Immature natural killer cell (primary cell): ENCODE data around the gene ZNF860. TPM values are rescaled to one million over a fixed set of nuclear protein-coding genes. Genes with fewer than 3 reads are reported as not detected.

Experiments used
- DNase-seq, 3 donors: peaks; one replicate each; pipeline ENCODE4 v3.0.0; 2022; ENCODE audit warnings: mixed read lengths in 1 of 3
- H3K27ac Mint-ChIP-seq, 6 donors: one replicate each; pipeline ENCODE4 v1.8.0; 2020; ENCODE audit warnings: mixed read lengths in 6 of 6, mild to moderate bottlenecking in 5 of 6, inconsistent platforms in 4 of 6, moderate library complexity in 3 of 6
- H3K27me3 Mint-ChIP-seq, 3 donors: one replicate each; pipeline ENCODE4 v1.8.0; 2020 to 2021; ENCODE audit warnings: low read depth in 3 of 3, mild to moderate bottlenecking in 3 of 3, mixed read lengths in 3 of 3, moderate library complexity in 3 of 3, inconsistent platforms in 1 of 3
- H3K36me3 Mint-ChIP-seq, 3 donors: one replicate each; pipeline ENCODE4 v1.8.0; 2020; ENCODE audit warnings: mixed read lengths in 3 of 3, inconsistent platforms in 2 of 3, mild to moderate bottlenecking in 2 of 3
- H3K4me1 Mint-ChIP-seq, 2 donors: one replicate each; pipeline ENCODE4 v1.8.0; 2020; ENCODE audit warnings: inconsistent platforms in 2 of 2, mild to moderate bottlenecking in 2 of 2, mixed read lengths in 2 of 2, moderate library complexity in 1 of 2
- H3K4me3 Mint-ChIP-seq, 5 donors: one replicate each; pipeline ENCODE4 v1.8.0; 2020; ENCODE audit warnings: mild to moderate bottlenecking in 5 of 5, mixed read lengths in 5 of 5, inconsistent platforms in 3 of 5, moderate library complexity in 3 of 5
- H3K9me3 Mint-ChIP-seq, 6 donors: one replicate each; pipeline ENCODE4 v1.8.0; 2020; ENCODE audit warnings: mild to moderate bottlenecking in 6 of 6, mixed read lengths in 6 of 6, inconsistent platforms in 4 of 6, moderate library complexity in 3 of 6
- polyA plus RNA-seq, 3 donors: library from polyadenylated mRNA; unstranded; fragments of 300-500 nt; fragmentation: Illumina TruSeq; gene quantifications; one replicate each; pipeline ENCODE4 v1.2.3, GENCODE V29; 2021

The ZNF860 gene
- polyA plus RNA-seq, result not detected

- H3K4me1 Mint-ChIP-seq, result peaks cover 10 to 15% of the 10 kb centered on the region in 2 donors
- H3K36me3 Mint-ChIP-seq, result no peaks in the 10 kb centered on the region
- peaks cover 0 to 2% (median 0%) of the 10 kb centered on the region in 6 donors for H3K9me3 Mint-ChIP-seq
- H3K27ac Mint-ChIP-seq, result no peak within 1 kb of the TSS
- no peak for DNase-seq
- peak within 1 kb of the TSS; percentile 43 to 74 (median 47) for H3K4me3 Mint-ChIP-seq
- H3K27me3 Mint-ChIP-seq, result peaks cover 13 to 25% (median 19%) of the 10 kb centered on the region in 3 donors
These were observed at the start of gene ZNF860, which contains the start of gene OSBPL10 for GRCh38 chr3:31981206-31982181. TSS of gene ZNF860 (plus strand) at chr3:31981750. CDS start at chr3:31989080, 7,330 bp downstream. TSS of gene OSBPL10 (minus strand) at chr3:31981262. CDS start at chr3:31981179, 83 bp downstream.

DNA sequence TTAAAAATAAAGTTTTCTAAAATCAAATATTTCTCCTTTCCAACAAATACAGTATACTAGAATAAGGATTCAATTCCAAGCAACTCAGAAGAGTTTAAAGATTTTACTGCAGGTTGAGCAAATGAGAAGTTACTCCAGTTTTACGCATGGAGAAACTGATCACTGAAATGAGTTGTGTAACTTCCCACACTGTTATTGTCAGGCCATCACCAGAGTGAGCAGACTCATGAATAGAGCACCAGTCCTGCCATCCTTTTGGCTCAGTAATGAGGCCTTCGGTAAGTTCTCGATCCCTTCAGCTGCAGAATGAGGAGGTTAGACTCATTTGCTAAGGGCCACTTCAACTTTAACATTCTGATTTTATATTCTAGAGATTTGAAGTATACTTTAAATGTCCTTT is 48.6 kb upstream of the ZNF860 start:
- H3K9me3 Mint-ChIP-seq, result no peaks in the 10 kb centered on the region
- DNase-seq, result no peak
- H3K27me3 Mint-ChIP-seq, result peaks cover 0 to 2% (median 0%) of the 10 kb centered on the region in 3 donors
- no peak overlapping the region for H3K27ac Mint-ChIP-seq
- H3K4me3 Mint-ChIP-seq, result no peak overlapping the region
- H3K36me3 Mint-ChIP-seq, result no peaks in the 10 kb centered on the region
- H3K4me1 Mint-ChIP-seq, result no peaks in the 10 kb centered on the region

DNA sequence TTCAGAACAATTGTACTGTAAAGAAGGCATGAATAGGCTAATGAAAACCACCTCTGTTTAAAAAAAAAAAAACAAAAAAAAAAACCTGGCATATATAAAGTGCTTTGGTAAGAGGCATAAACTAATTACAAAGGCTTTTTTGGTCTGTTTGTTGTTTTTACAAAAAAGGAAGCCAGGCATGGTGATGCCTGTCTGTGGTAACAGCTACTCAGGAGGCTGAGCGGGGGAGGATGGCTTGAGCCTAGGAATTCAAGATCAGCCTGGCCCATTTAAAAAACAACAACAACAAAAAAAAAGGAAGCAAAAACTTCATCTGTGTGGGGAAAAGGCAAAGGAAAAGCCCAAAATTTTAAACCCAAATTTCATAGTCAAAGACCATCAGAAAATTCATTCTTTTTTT is 47.5 kb upstream of the ZNF860 start:
- Mint-ChIP-seq H3K27ac (no peak overlapping the region), H3K27me3 (peaks cover 0 to 2% (median 0%) of the 10 kb centered on the region in 3 donors), H3K9me3 (no peaks in the 10 kb centered on the region), H3K4me3 (no peak overlapping the region), H3K36me3 (no peaks in the 10 kb centered on the region), H3K4me1 (no peaks in the 10 kb centered on the region)
- DNase-seq, result no peak

- Mint-ChIP-seq H3K9me3 (no peaks in the 10 kb centered on the region), H3K36me3 (no peaks in the 10 kb centered on the region), H3K27me3 (peaks cover 0 to 2% (median 0%) of the 10 kb centered on the region in 3 donors), H3K27ac (no peak overlapping the region), H3K4me1 (no peaks in the 10 kb centered on the region), H3K4me3 (no peak overlapping the region)
- DNase-seq, result no peak
These were observed 46.7 kb upstream of the ZNF860 start for GRCh38 chr3:31934866-31935265.

DNA sequence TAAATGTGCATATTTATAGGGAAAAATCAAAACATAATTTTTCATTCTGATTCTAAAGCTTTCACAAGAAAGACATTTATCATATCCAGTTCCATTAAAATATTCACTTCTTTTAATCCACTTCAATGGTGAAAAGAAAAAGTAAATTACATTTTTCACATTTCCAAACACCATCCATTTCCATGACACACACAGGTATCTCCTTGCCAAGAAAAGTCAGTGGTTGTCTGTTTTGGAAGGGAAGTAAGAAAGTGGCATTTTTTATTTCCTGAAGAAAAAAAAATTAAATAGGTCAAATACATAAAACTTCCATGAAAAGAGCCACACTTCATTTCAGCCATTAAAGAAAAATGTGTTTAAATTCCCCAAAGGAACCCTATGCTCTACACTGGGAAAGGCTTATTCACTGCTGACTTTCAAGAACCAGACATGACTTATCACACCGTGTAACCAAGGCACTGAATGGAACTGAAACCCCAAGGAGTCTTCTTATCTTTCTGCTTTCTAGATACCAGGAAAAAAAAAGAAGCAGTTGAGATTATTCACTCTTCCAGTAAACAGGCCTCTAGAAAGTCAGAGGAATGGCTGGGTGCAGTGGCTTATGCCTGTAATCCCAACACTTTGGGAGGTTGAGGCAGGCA is 45.0 kb upstream of the ZNF860 start:
- Mint-ChIP-seq H3K27ac (no peak overlapping the region), H3K4me1 (no peaks in the 10 kb centered on the region), H3K27me3 (peaks cover 0 to 2% (median 0%) of the 10 kb centered on the region in 3 donors), H3K36me3 (no peaks in the 10 kb centered on the region), H3K9me3 (no peaks in the 10 kb centered on the region), H3K4me3 (no peak overlapping the region)
- DNase-seq, result no peak

GRCh38 chr3:31937225-31937624 is 44.3 kb upstream of the ZNF860 start:
- DNase-seq, result no peak
- Mint-ChIP-seq H3K4me1 (no peaks in the 10 kb centered on the region), H3K4me3 (no peak overlapping the region), H3K27me3 (peaks cover 0 to 2% (median 0%) of the 10 kb centered on the region in 3 donors), H3K9me3 (no peaks in the 10 kb centered on the region), H3K27ac (no peak overlapping the region), H3K36me3 (no peaks in the 10 kb centered on the region)

- H3K4me3 Mint-ChIP-seq, result no peak overlapping the region
- H3K27me3 Mint-ChIP-seq, result peaks cover 0 to 5% (median 2%) of the 10 kb centered on the region in 3 donors
- no peaks in the 10 kb centered on the region for H3K4me1 Mint-ChIP-seq
- no peak overlapping the region for H3K27ac Mint-ChIP-seq
- no peak for DNase-seq
- no peaks in the 10 kb centered on the region for H3K9me3 Mint-ChIP-seq
- no peaks in the 10 kb centered on the region for H3K36me3 Mint-ChIP-seq
These were observed 39.1 kb upstream of the ZNF860 start for GRCh38 chr3:31942446-31942845.

GRCh38 chr3:31943041-31943440 is 38.5 kb upstream of the ZNF860 start:
- H3K4me3 Mint-ChIP-seq, result no peak overlapping the region
- no peaks in the 10 kb centered on the region for H3K9me3 Mint-ChIP-seq
- no peaks in the 10 kb centered on the region for H3K36me3 Mint-ChIP-seq
- H3K27me3 Mint-ChIP-seq, result peaks cover 0 to 6% (median 2%) of the 10 kb centered on the region in 3 donors
- H3K27ac Mint-ChIP-seq, result no peak overlapping the region
- DNase-seq, result no peak
- no peaks in the 10 kb centered on the region for H3K4me1 Mint-ChIP-seq

- DNase-seq, result no peak
- no peak overlapping the region for H3K27ac Mint-ChIP-seq
- H3K27me3 Mint-ChIP-seq, result peaks cover 0 to 7% (median 2%) of the 10 kb centered on the region in 3 donors
- no peaks in the 10 kb centered on the region for H3K9me3 Mint-ChIP-seq
- H3K36me3 Mint-ChIP-seq, result no peaks in the 10 kb centered on the region
- no peaks in the 10 kb centered on the region for H3K4me1 Mint-ChIP-seq
- H3K4me3 Mint-ChIP-seq, result no peak overlapping the region
These were observed 35.9 kb upstream of the ZNF860 start for GRCh38 chr3:31945738-31946052.

DNA sequence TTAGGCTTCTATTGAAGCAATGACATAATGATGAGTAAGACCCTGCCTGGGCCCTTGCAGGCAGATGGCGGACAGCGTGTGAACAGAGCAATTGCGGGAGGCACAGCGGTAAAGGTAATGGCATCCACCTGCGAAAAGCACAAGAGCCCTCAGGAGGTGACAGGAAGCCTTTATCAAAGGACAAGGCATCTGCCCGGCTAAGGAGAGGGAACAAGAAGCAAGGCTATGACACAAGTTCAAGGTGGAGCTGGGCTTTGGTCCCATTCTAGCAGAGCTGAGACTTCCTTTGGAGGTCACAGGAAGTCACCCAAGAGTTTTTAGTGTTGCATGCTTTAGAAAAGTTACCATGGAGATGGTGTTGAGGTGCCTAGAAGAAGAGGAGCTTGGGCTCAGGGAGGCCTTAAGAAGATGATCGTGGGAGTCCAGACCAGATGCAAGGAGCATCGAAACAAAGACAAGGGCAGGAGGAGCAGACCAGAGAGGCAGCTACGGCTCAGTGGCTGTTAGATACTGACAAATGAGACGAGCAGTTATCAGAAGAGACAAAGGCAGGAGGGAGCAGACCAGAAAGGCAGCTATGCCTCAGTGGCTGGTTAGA is 35.0 kb upstream of the ZNF860 start:
- no peak overlapping the region for H3K4me3 Mint-ChIP-seq
- H3K4me1 Mint-ChIP-seq, result no peaks in the 10 kb centered on the region
- no peaks in the 10 kb centered on the region for H3K36me3 Mint-ChIP-seq
- no peaks in the 10 kb centered on the region for H3K9me3 Mint-ChIP-seq
- H3K27ac Mint-ChIP-seq, result no peak overlapping the region
- H3K27me3 Mint-ChIP-seq, result peaks cover 0 to 9% (median 2%) of the 10 kb centered on the region in 3 donors
- no peak for DNase-seq

DNA sequence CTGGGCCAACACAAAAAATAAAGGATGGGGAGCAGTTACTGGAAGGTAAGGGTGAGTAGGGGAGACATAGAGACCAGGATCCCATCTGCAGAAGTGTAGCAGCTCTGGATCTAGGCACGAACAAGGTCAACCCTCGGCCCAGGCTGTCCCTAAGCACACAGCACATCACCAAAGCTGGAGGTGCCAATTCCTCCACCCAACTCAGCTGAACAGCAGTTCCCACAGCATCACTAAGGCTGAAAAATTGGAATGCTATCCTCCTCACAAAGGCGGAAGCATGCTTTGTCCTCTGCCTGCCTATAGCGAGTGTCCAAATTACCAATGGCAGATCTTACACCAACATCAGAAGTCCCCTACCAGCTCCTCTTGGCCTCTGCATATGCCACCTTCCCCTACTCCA is 34.4 kb upstream of the ZNF860 start:
- no peak overlapping the region for H3K27ac Mint-ChIP-seq
- DNase-seq, result no peak
- no peak overlapping the region for H3K4me3 Mint-ChIP-seq
- no peaks in the 10 kb centered on the region for H3K4me1 Mint-ChIP-seq
- no peaks in the 10 kb centered on the region for H3K9me3 Mint-ChIP-seq
- peaks cover 0 to 9% (median 2%) of the 10 kb centered on the region in 3 donors for H3K27me3 Mint-ChIP-seq
- H3K36me3 Mint-ChIP-seq, result no peaks in the 10 kb centered on the region

DNA sequence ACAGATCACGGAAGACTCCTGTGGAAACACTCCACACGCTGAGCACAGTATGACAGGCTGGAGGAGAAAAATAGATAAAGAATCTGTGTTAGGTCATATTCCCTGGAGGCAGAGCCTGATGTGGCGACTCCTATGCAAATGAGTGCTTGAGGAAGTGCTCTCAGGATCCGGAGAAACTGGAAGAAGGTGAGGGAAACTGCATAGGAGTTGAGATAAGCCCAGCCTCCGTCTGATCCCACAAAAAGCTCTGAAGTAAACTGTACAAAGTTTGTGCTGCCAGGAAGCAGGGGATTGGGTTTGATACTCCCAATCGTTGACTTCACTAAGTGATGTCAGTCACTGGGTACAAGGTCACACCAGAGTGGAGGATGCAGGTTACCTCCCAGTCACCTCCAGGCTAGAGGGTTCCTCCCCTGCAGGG is 33.9 kb upstream of the ZNF860 start:
- H3K4me3 Mint-ChIP-seq, result no peak overlapping the region
- H3K27ac Mint-ChIP-seq, result no peak overlapping the region
- no peaks in the 10 kb centered on the region for H3K36me3 Mint-ChIP-seq
- no peaks in the 10 kb centered on the region for H3K4me1 Mint-ChIP-seq
- no peaks in the 10 kb centered on the region for H3K9me3 Mint-ChIP-seq
- H3K27me3 Mint-ChIP-seq, result peaks cover 0 to 9% (median 2%) of the 10 kb centered on the region in 3 donors
- DNase-seq, result no peak

DNA sequence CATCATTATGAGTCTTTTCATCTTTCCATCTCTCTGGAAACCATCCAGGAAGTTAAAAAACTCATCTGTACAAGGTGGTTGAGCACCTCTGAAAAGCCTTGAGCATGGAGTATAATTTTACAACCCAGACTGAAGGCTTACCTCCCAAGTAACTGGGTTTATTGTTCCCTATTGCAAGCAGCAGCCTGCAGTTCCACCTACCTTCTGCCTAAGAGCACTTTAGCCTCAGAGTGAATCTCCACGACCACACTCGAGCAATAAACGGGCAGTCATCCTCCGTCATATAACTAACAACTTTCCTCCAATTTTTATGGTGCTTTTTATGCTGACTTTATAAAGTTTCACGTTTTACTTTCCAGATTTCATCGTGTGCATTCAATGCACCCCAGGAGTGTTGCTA is 33.3 kb upstream of the ZNF860 start:
- no peak for DNase-seq
- Mint-ChIP-seq H3K27ac (no peak overlapping the region), H3K4me3 (no peak overlapping the region), H3K9me3 (no peaks in the 10 kb centered on the region), H3K27me3 (peaks cover 0 to 9% (median 5%) of the 10 kb centered on the region in 3 donors), H3K4me1 (no peaks in the 10 kb centered on the region), H3K36me3 (no peaks in the 10 kb centered on the region)

DNA sequence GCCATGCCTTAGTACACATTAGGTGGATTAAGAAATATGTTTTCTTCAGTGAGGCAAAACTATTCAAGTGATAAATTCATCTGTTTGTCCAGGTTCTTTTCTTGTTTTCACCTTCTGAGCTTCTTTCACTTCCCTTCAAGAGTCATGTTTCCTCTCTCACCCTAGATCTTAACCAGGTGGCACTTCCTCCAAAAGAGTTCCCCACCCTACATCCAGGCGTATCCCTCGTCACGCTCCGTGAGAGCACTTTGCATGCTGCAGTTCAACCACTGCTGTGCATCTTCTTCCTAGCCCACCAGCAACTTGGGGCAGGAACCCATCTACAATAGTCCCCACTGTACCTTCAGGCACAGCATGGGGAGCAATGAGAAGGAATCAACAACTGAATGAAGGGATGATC is 29.3 kb upstream of the ZNF860 start:
- H3K27ac Mint-ChIP-seq, result no peak overlapping the region
- H3K9me3 Mint-ChIP-seq, result peaks cover 0 to 8% (median 0%) of the 10 kb centered on the region in 6 donors
- no peaks in the 10 kb centered on the region for H3K36me3 Mint-ChIP-seq
- H3K27me3 Mint-ChIP-seq, result peaks cover 0 to 7% (median 7%) of the 10 kb centered on the region in 3 donors
- H3K4me3 Mint-ChIP-seq, result no peak overlapping the region
- no peak for DNase-seq
- H3K4me1 Mint-ChIP-seq, result no peaks in the 10 kb centered on the region
